PC-3 (cell line): ENCODE results near the gene AP1M1. TPM values are rescaled to one million over a fixed set of nuclear protein-coding genes. Genes with fewer than 3 reads are reported as not detected.

Source experiments
- ATAC-seq: fragments of 200-7000 bp; cut with Tn5 transposase; 2 replicates; pipeline ENCODE4 v1.9.1; 2020; ENCODE audit warnings: mild to moderate bottlenecking, moderate library complexity
- BruUV-seq: library from RNA; stranded (reverse); fragments of 400-500 nt; replicated peaks from 2 replicates; lab custom pipeline; 2021; lab: Mats Ljungman, UMichigan
- CTCF ChIA-PET: fragments of 300-600 bp; sonication (Branson Sonifier 250); formaldehyde crosslinking; loops from one replicate; lab custom pipeline; 2022; ENCODE audit warnings: antibody characterized with exemption; lab: Charles Lee
- POLR2A ChIA-PET: fragments of 300-600 bp; sonication (Branson Sonifier 250); formaldehyde crosslinking; loops from one replicate; lab custom pipeline; 2022; ENCODE audit warnings: antibody characterized with exemption; ENCODE audit not compliant: unreplicated experiment; lab: Charles Lee
- DNase-seq: peaks from one replicate; pipeline ENCODE4 v3.0.0-alpha.2; 2015
- H2AFZ ChIP-seq: fragments of 300-600 bp; sonication (generic); 2 replicates; pipeline ENCODE4 v1.6.0; 2016; ENCODE audit warnings: antibody characterized with exemption, low read length
- H3F3A ChIP-seq: fragments of 300-600 bp; sonication (generic); one replicate; pipeline ENCODE4 v1.6.0; 2017; ENCODE audit warnings: antibody characterized with exemption, low read length, control low read depth, mild to moderate bottlenecking; ENCODE audit not compliant: unreplicated experiment
- H3K27ac ChIP-seq: fragments of 300-600 bp; sonication (generic); 2 replicates; pipeline ENCODE4 v1.5.1; 2016; ENCODE audit warnings: mild to moderate bottlenecking, low read length
- H3K27me3 ChIP-seq: fragments of 300-600 bp; sonication (generic); 2 replicates; pipeline ENCODE4 v1.6.1; 2016; ENCODE audit warnings: low read length, mixed read lengths
- H3K36me3 ChIP-seq: fragments of 300-600 bp; sonication (generic); 2 replicates; pipeline ENCODE4 v1.6.1; 2016; ENCODE audit warnings: low read depth, mixed run types, low read length, mixed read lengths
- H3K4me1 ChIP-seq: fragments of 300-600 bp; sonication (generic); 2 replicates; pipeline ENCODE4 v1.5.1; 2016; ENCODE audit warnings: low read length; ENCODE audit not compliant: insufficient read depth
- H3K4me2 ChIP-seq: fragments of 300-600 bp; sonication (generic); 2 replicates; pipeline ENCODE4 v1.6.0; 2016; ENCODE audit warnings: low read length
- H3K4me3 ChIP-seq: fragments of 300-600 bp; sonication (generic); 2 replicates; pipeline ENCODE4 v1.5.1; 2016; ENCODE audit warnings: mild to moderate bottlenecking, low read length, mixed read lengths
- H3K79me2 ChIP-seq: fragments of 300-600 bp; sonication (generic); 2 replicates; pipeline ENCODE4 v1.6.1; 2017; ENCODE audit warnings: low read length, mixed read lengths
- H3K9ac ChIP-seq: fragments of 300-600 bp; sonication (generic); 2 replicates; pipeline ENCODE4 v1.6.0; 2016; ENCODE audit warnings: mild to moderate bottlenecking, low read length
- H3K9me2 ChIP-seq: fragments of 300-600 bp; sonication (generic); replicated peaks from 2 replicates; pipeline ENCODE4 v1.6.1; 2016; ENCODE audit warnings: mixed run types, low read length, mixed read lengths
- H3K9me3 ChIP-seq: fragments of 300-600 bp; sonication (generic); 2 replicates; pipeline ENCODE4 v1.6.1; 2016; ENCODE audit warnings: low read length, mixed read lengths
- H4K20me1 ChIP-seq: fragments of 300-600 bp; sonication (generic); 2 replicates; pipeline ENCODE4 v1.6.1; 2016; ENCODE audit warnings: low read length, mixed read lengths
- CTCF ChIP-seq: fragments of 300-600 bp; sonication (generic); conservative IDR thresholded peaks from 2 replicates; pipeline ENCODE4 v1.5.1; 2017; ENCODE audit warnings: antibody characterized with exemption, low read depth, mild to moderate bottlenecking, low read length
- EZH2 ChIP-seq: fragments of 300-600 bp; sonication (generic); IDR thresholded peaks from one replicate; pipeline ENCODE4 v1.6.1; 2017; ENCODE audit warnings: antibody characterized with exemption, mild to moderate bottlenecking, low read length; ENCODE audit not compliant: unreplicated experiment
- EZH2phosphoT487 ChIP-seq: fragments of 300-600 bp; sonication (generic); IDR thresholded peaks from 2 replicates; pipeline ENCODE4 v1.6.1; 2018; ENCODE audit warnings: mild to moderate bottlenecking, antibody characterized with exemption, low read length, borderline replicate concordance
- intact Hi-C: fragments of 100-400 bp; cut with micrococcal nuclease; formaldehyde crosslinking; loops from 2 replicates; pipeline ENCODE4 v1.9.0; 2023
- total RNA-seq: library from RNA; depleted of rRNA; stranded (reverse); fragments of >200 nt; gene quantifications from 2 replicates; pipeline ENCODE4 v1.2.3, GENCODE V29; 2014

AP1M1 gene
- total RNA-seq, 1 experiment from 2014 or later: 104 TPM

DNA sequence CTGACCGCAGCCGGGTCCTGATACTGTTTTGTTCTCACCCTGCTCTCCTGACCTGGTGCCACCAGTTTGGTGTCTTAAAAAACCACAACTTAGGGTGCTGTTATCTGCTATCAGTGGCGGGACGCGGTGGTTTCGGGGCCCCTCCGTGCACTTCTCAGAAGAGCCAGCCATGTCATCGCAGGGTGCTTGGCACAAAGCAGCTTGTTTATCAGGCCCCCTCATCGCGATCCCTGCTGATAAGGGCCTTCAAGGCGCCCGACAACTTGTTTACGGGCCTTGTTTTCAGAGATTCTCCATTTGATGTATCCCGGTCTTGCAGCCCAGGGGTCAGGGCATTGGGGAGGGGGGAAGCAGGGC, 68.9 kb downstream of the AP1M1 start:
- intact Hi-C loops: no loop called here
- Histone ChIP-seq H3K27ac (no peak overlapping the region), H3K9ac (no peak overlapping the region), H3K79me2 (no peaks in the 10 kb centered on the region), H3K4me1 (no peaks in the 10 kb centered on the region), H3K4me2 (no peak overlapping the region), H3K27me3 (no peaks in the 10 kb centered on the region), H3K36me3 (no peaks in the 10 kb centered on the region), H3K9me3 (no peaks in the 10 kb centered on the region), H4K20me1 (no peaks in the 10 kb centered on the region), H3F3A (no peaks in the 10 kb centered on the region), H3K9me2 (no peaks in the 10 kb centered on the region), H3K4me3 (no peak overlapping the region), H2AFZ (no peak overlapping the region)
- no peak for ATAC-seq
- no TSS peak for BruUV-seq
- CTCF ChIA-PET: no interaction called here
- DNase-seq: no peak
- TF ChIP-seq EZH2phosphoT487: no peak
- TF ChIP-seq EZH2: no peak
- no peak for TF ChIP-seq CTCF
- POLR2A ChIA-PET: no interaction called here

GRCh38 chr19:16268676-16269319, 71.1 kb downstream of the AP1M1 start:
- Histone ChIP-seq H3K79me2 (no peaks in the 10 kb centered on the region), H3K4me1 (no peaks in the 10 kb centered on the region), H3K4me2 (no peak overlapping the region), H3K9me2 (no peaks in the 10 kb centered on the region), H3K9me3 (no peaks in the 10 kb centered on the region), H3K27me3 (no peaks in the 10 kb centered on the region), H3K36me3 (no peaks in the 10 kb centered on the region), H4K20me1 (no peaks in the 10 kb centered on the region), H2AFZ (no peak overlapping the region), H3K9ac (no peak overlapping the region), H3K27ac (no peak overlapping the region), H3F3A (no peaks in the 10 kb centered on the region), H3K4me3 (no peak overlapping the region)
- intact Hi-C loops: no loop called here
- ATAC-seq: no peak
- DNase-seq: no peak
- BruUV-seq: no TSS peak
- ChIA-PET POLR2A (no interaction called here), CTCF (no interaction called here)
- TF ChIP-seq EZH2 (no peak), CTCF (no peak), EZH2phosphoT487 (no peak)

DNA sequence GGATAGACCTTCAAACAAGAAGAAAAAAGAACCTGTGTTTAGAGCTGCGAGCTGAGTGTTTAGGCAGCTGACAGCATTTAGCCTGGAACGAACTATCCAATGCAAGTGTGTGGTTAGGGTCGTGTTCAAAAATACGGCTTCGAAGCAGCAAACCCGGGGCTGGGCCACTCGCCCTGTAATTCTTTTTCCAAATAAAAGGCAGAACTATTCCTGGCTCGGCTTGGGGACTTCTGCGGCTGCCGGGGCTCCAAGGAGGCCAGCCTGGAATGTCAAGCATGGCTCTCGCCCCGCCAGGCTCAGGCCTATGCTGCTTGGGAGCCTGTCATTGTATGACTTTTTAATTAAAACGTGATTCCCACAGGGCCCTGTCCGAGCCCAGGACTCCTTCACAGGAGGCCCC, 75.2 kb downstream of the AP1M1 start:
- intact Hi-C loops: no loop called here
- no TSS peak for BruUV-seq
- Histone ChIP-seq H3F3A (no peaks in the 10 kb centered on the region), H3K4me1 (no peaks in the 10 kb centered on the region), H3K27ac (no peak overlapping the region), H4K20me1 (no peaks in the 10 kb centered on the region), H3K4me2 (no peak overlapping the region), H3K9me2 (no peaks in the 10 kb centered on the region), H3K9me3 (no peaks in the 10 kb centered on the region), H2AFZ (no peak overlapping the region), H3K27me3 (no peaks in the 10 kb centered on the region), H3K36me3 (no peaks in the 10 kb centered on the region), H3K9ac (no peak overlapping the region), H3K4me3 (no peak overlapping the region), H3K79me2 (no peaks in the 10 kb centered on the region)
- ChIA-PET POLR2A (no interaction called here), CTCF (no interaction called here)
- DNase-seq: no peak
- ATAC-seq: no peak
- TF ChIP-seq EZH2 (no peak), CTCF (no peak), EZH2phosphoT487 (no peak)
